Smooth muscle cell of the umbilical artery (primary cell): ENCODE measurements around the gene NDUFB4. TPM values are rescaled to one million over a fixed set of nuclear protein-coding genes. Genes with fewer than 3 reads are reported as not detected.

Experiments used
- total RNA-seq: library from RNA; depleted of rRNA; stranded (reverse); fragments of >200 nt; gene quantifications from 2 replicates; pipeline ENCODE4 v1.2.3, GENCODE V29; 2014

NDUFB4 gene
- 18.4 and 46.0 TPM in 2 replicates for total RNA-seq

DNA sequence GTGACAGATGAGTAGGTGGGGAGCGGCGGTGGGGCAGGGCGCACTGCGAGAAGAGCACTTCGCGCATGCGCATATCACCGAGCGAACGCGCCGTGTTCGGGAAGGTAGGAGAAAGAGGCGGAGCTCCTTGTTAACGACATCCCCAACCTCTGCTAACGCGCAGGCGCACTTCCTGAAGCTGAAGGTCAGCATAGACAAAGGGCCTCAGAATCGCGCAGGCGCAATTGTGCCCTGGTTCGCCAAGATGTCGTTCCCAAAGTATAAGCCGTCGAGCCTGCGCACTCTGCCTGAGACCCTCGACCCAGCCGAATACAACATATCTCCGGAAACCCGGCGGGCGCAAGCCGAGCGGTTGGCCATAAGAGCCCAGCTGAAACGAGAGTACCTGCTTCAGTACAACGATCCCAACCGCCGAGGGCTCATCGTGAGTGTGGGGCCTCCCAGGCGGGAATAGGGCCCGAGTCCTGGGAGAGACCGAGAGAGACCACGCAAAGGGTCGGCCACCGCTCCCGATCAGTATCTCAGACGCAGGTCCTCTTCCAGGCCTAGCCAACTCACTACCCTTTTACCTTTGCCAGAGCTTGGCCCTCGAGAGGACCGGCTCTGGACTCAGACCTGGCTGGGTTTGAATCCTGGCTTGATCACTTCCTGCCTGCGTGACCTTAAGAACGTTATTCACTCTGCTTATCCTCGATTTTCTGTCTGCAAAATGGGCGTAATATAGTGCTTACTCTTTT lies at the start of gene NDUFB4:
Gene NDUFB4 (plus strand): TSS at position 221 of the 737 bp plus-strand sequence. CDS start 24 bp downstream, at position 245.

Other genes with a start within 250 kb of the NDUFB4 start
- 20.2 and 26.5 TPM in 2 replicates for gene LRRC58, start 247.0 kb upstream of the NDUFB4 start, total RNA-seq
- gene FSTL1, start 145.3 kb upstream of the NDUFB4 start, total RNA-seq = 2,093 and 2,453 TPM in 2 replicates
- 2.1 and 3.0 TPM in 2 replicates for gene HGD, start 85.9 kb downstream of the NDUFB4 start, total RNA-seq
- 27.9 and 36.6 TPM in 2 replicates for gene RABL3, start 146.2 kb downstream of the NDUFB4 start, total RNA-seq
- 27.0 and 32.4 TPM in 2 replicates for gene GTF2E1, start 146.4 kb downstream of the NDUFB4 start, total RNA-seq